ENCODE measurements around the gene KCNMB3.
"Not testable (repeated sequence)": the region's sequence is repeated elsewhere in the genome, so short reads cannot be mapped to it uniquely, and the experiment has no call there.

Gene KCNMB3, protein sequence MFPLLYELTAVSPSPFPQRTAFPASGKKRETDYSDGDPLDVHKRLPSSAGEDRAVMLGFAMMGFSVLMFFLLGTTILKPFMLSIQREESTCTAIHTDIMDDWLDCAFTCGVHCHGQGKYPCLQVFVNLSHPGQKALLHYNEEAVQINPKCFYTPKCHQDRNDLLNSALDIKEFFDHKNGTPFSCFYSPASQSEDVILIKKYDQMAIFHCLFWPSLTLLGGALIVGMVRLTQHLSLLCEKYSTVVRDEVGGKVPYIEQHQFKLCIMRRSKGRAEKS

DNA sequence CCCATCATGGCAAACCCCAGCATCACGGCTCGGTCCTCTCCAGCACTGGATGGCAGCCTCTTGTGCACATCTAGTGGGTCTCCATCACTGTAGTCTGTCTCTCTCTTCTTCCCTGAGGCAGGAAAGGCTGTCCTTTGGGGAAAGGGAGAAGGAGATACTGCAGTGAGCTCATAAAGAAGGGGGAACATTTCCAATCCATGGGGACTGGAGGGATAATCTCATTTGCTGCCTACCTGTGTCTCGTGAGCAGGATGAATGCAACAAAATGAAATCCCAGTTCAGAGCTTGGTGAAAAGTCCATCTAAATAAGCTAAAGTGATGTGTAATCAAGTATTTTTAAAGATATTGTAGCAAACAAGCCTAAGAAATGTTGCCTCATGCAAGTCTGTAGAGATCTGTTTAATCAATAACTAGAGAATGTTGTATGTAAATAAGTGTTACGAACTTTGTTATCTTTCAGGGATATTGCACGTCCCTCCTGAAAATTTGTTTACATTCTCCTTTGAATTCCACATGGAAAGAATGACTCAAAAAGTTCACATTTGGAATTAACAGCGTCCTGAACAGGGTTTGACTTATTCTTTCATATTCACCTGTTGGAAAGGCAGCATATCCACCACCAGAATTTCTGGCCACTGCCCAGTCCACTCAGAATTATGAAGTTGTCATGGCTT is at the start of gene KCNMB3:
Gene KCNMB3 (minus strand): TSS at position 312 of the 674 bp plus-strand sequence. CDS start 124 bp downstream, at position 188.
- DNase-seq (ENCODE audit: low read depth, low spot score) = no peak

- DNase-seq (ENCODE audit: low read depth, low spot score) = no peak
These were observed 49.2 kb upstream of the KCNMB3 start for GRCh38 chr3:179299999-179300613.

DNA sequence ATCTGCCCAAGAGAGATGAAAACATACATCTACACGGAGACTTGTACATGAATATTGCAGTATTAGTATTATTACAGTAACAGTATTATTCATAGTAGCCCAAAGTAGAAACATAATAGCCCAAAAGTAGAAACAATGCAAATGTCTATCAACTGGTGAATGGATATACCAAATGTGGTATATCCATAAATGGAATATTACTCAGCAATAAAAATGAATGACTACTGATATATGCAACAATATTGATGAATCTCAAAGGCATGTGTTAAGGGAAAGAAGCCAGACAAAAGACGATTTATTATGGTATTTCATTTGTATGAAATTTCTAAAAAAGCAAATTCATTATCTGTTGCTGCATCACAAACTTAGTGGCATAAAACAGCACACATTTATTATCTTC is 48.4 kb upstream of the KCNMB3 start:
- no peak for DNase-seq (ENCODE audit: low read depth, low spot score)

DNA sequence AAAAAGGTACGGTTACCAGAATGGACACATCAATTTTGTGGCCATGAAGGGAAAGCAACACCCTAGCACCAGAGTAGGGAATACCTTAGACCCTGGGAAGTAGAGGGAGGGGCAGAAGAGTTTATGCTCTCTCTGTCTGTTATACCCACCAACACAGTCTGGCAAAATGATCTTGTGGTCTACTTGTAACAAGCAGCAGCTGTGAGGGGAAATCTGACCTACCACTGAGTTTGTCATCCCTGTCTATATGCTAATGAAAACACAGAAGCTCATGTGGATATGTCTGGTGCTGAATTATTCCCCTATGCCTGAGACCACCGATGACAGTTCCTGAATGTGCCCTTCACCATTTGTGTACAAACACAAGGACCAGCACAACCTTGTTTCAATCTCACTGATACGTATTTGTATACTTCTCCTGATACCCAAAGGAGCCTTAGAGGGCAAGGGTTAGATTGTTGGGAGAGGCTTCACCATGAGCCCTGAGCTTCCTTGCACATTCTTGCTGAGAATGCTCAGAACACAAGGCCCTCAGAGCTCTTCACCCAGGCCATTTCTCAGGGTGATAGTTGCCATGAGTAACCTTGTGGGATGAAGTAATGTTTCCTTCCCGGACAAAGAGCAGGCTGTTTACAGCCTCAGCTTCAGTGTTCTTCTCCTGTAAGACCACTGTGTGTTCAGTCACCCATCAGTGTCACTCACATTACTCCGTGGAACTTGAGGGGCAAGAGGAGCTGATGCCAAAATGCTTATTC is 47.2 kb upstream of the KCNMB3 start:
- DNase-seq (ENCODE audit: low read depth, low spot score) = no peak

DNA sequence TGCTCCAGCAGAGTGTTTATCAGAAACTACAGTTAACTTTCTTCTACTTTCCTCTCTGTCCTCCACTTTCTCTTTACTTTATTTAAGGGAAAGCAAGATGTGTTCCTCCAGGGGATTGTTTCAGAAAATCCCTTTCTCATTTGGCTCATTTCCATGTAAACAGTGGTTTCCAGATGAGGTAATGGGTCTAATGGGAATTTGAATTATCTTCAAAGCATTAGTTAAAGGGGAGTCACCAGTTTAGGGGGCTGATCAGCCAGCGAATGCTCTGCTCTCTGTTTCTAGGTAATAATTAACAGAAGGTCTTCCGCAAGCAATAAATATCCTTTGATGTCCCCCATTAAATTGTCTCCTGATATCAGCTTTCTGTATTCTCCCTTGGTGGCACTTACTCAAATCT is 41.5 kb upstream of the KCNMB3 start:
- no peak for DNase-seq (ENCODE audit: low read depth, low spot score)

DNA sequence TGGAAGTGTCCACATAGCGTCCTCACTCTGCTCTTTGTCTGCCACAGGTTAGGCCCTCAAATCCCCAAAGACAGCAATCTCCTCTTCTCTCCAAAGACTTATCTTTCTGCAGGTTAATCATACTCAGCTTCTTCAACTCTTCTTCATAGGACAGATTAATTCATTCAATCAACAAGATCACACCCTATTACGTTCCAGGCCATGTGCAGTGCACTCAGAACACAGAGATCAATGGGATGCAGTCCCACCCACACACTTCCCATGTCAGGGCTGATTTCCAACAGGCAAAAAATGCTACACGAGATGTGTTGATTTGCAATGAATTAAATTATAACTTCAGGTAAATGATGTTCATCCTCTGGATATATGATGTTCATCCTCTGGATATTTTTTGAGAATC is 38.4 kb upstream of the KCNMB3 start:
- DNase-seq (ENCODE audit: low read depth, low spot score) = no peak

- no peak for DNase-seq (ENCODE audit: low read depth, low spot score)
These were observed 37.9 kb upstream of the KCNMB3 start for GRCh38 chr3:179288845-179289244.

- no peak for DNase-seq (ENCODE audit: low read depth, low spot score)
These were observed 35.4 kb upstream of the KCNMB3 start for GRCh38 chr3:179286331-179286730.

- no peak for DNase-seq (ENCODE audit: low read depth, low spot score)
These were observed 30.9 kb upstream of the KCNMB3 start for GRCh38 chr3:179281825-179282224.

- no peak for DNase-seq (ENCODE audit: low read depth, low spot score)
These were observed 28.9 kb upstream of the KCNMB3 start for GRCh38 chr3:179279837-179280236.

GRCh38 chr3:179278932-179279693 is 28.2 kb upstream of the KCNMB3 start:
- DNase-seq (ENCODE audit: low read depth, low spot score) = no peak

DNA sequence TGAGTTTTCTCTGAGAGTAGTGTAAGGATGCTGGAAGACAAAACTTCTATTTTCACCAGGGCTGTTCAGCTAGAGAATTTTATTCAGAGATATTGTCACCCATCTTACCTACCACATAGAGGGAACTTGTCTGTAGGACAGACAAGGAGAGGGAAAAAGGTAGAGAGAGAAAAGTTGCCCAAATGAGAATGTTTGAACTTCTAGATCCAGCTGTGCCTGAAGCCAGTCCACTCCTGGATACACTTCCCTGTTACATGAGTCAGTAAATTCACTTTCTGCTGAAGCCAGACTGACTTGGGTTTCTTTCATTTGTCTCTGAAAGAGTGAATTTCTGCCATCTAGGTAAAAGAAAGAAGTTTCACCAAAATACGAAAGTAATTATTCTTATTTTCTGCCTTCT is 27.2 kb upstream of the KCNMB3 start:
- no peak for DNase-seq (ENCODE audit: low read depth, low spot score)

GRCh38 chr3:179276743-179277142 is 25.8 kb upstream of the KCNMB3 start:
- no peak for DNase-seq (ENCODE audit: low read depth, low spot score)

DNA sequence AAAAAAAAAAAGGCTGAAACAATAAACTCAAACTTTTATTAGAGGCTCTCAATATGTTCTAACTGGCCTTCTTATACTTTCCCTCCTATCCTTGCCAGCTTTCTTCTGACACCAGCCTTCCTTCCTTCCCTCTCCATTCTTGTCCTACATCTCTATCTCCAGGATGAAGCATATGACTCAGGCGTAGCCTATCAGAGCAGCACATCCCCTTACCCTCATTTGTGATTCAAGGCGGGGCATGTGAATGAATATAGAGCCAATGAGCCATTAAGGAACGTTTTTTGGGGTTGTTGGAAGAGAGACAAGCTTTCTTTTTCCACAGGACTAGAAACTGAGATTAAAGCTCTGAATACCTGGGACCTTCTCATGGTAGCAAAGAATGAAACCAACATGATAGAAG is 25.1 kb upstream of the KCNMB3 start:
- DNase-seq (ENCODE audit: low read depth, low spot score) = no peak

GRCh38 chr3:179274434-179274833 is 23.5 kb upstream of the KCNMB3 start:
- not testable (repeated sequence) for DNase-seq (ENCODE audit: low read depth, low spot score)

GRCh38 chr3:179272385-179272784 is 21.5 kb upstream of the KCNMB3 start:
- no peak for DNase-seq (ENCODE audit: low read depth, low spot score)

- no peak for DNase-seq (ENCODE audit: low read depth, low spot score)
These were observed 18.3 kb upstream of the KCNMB3 start for GRCh38 chr3:179269152-179269707.

- DNase-seq (ENCODE audit: low read depth, low spot score) = no peak
These were observed 17.6 kb upstream of the KCNMB3 start for GRCh38 chr3:179268400-179269051.

DNA sequence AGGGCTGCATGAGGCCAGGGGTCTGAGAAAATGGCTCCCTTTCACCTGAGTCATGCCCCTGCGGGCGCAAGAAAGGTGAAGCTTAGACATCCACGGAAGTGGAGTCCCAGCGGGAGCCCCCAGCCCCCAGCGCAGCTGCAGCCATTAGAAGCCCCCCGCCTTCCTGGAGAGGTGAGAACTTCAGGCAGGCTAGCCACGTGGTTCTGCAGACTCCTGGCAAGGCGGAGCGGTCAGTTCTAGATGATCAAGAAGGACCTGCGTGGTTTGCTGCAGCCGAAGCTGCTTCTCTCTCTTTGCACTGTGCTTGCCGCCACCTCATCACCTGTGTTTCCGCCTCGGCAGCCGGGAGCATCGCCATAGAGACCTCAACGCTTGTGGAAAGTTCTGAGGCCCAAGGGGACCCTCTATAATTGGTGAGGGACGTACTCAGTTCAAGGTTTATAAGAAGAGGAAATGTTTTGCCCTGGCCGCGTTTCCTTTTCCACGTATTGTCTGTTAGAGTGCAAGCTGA is 15.8 kb upstream of the KCNMB3 start:
- DNase-seq (ENCODE audit: low read depth, low spot score) = no peak

DNA sequence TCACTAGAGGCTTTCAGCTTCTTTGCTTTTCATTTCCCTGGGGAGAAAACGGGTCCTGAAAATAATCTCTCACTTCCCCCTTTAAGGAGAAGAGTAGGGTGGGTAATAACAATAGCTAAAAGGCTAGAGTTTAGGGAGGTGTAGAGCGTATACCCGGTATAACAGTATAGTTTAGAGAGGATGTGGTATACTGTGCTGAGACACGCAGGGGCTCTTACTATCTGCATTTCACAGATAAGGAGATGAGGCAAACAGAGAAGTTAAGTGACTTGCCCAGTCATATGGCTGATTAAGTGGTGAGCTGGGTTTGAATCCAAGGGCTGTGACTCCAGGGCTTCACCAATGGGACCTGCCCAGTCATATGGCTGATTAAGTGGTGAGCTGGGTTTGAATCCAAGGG is 15.0 kb upstream of the KCNMB3 start:
- no peak for DNase-seq (ENCODE audit: low read depth, low spot score)

All from iPS DF 19.7 (cell line).